Activated T-cell treated with anti-CD3 and anti-CD28 coated beads for 4 hours (primary cell): ENCODE measurements around the gene HPSE2.
"Not testable (repeated sequence)": the region's sequence is repeated elsewhere in the genome, so short reads cannot be mapped to it uniquely, and the experiment has no call there.

Source experiments
- DNase-seq: peaks from one replicate; pipeline ENCODE4 v3.0.0-alpha.2; 2020

HPSE2 gene

DNA sequence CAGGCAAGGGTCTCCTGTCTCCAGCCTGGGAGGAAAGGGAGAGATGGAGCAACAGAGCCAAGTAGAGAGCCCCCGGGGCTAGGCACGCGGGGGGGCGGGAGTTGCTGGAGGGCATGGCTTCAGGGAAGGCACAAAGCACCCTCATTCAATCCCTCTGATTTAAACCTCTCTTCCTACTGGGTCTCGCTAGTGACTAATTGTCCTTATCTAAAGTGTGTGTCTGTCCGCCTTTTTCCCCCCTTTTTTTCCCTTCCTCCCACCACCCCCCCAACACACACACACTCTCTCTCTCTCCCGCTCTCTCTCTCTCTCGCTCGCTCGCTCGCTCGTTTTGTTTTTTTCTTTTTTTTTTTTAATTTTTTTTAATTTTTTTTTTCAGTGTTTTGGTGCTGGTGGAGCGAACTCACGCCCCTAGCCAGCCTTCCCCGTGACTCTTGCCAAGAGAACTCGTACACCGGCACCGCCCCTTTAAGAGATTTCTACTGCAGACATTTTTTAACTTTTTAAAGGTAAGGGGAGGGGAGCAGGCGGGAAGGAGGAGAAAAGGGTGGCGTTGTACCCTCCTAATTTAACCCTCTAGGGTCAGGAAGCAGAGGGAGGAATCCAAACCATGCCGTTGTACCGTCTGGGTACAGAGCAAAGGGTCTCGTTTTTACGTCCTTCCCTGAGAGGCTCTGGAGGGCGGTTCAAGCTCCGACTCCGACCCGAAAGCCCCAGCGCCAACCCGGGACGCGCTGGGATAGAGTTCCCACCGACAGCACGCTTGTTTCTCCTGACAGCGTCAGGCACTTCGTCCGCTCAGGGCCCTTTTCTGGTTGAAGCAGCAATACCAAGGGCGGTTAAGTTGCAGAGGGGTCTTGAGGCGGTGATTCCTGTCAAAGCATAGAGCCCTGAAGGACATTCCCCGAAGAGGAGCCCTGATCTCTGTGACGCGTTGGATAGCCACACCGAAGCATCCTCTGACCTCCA, at the start of gene HPSE2:
TSS of gene HPSE2 (minus strand) at position 195 of the 969 bp plus-strand sequence.
- DNase-seq: no peak

DNA sequence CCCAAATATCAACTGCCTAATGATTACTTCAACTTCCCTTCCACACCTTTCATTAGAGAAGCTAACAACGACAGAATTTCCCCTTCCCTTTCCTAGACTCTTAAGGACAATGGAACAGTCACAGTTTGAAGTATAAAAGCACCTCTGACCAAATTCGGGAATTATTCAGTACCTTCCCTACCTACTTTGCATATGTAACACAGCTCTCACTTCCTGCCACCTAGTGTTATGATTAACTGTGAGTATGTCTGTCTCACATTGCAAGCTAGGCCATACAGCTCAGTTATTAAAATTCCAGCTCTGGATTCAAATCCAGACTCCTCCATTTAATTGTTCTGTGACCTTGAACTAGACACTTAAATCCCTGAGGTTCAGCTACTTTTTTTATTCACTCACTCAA, 44.8 kb upstream of the HPSE2 start:
- no peak for DNase-seq

DNA sequence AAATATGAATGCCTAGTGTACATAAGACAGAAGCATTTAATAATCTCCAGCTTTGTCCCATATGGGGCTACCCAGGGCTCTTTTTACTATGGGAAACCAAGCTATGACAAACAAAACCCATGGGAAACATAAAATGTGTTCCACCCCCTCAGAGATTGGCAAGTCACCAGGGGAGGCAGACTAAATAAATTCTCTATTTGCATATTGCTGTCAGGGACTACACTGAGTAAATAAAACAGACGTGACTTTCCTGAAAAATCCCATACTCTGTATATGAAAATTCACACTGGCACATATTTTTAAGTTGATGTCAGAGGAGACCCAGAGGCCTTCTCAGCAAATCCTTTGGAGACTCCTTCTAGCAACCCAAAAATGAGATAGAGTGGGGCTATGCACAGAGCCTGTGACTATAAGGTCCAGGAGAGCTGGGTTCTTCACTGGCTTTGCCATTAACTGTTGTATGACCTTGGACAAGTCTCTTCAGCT, 44.0 kb upstream of the HPSE2 start:
- DNase-seq: no peak

DNA sequence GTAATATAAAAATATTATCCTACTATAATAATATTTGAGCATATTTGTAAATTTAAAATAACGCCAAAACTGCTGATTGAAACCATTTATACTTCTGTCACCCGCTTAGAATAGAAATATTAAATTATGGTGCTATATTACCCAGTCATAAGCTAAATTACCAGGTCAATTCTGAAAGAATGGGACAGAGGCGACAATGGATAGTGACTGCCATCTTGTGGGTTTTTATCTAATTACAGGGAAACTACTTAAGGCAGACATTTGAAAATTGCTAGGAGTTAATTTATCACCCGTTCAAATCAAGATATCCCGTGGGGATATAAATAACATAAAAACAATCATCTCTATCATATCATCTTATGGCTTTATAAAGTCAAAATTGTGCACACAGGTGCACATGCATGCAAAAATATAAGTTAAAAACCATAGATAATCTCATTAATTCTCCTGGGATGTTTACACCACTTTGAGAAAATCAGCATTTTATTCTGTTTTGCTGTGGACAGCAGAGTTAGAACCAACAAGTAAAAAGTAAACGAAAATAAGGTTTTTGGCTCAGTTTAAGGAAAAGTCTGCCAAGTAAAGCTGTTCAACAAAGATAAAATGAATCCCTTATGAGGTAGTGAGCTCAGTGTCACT, 41.3 kb upstream of the HPSE2 start:
- DNase-seq: no peak

DNA sequence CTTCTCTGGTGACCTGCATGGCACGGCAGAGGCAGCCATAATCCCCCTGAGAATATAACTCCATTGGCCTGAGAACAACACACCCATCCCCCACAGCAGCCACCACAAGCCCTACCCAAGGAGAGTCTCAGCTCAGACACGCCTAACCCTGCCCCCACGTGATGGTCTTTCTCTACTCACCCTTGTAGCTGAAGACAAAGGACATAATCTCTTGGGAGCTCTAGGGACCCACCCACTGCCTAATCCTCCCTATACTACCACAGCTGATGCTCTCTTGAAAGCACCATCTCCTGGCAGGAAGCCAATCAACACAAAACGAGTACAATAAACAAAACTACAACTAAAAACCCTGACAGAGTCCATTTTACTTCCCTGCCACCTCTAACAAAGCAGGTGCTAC, 30.7 kb upstream of the HPSE2 start:
- no peak for DNase-seq

DNA sequence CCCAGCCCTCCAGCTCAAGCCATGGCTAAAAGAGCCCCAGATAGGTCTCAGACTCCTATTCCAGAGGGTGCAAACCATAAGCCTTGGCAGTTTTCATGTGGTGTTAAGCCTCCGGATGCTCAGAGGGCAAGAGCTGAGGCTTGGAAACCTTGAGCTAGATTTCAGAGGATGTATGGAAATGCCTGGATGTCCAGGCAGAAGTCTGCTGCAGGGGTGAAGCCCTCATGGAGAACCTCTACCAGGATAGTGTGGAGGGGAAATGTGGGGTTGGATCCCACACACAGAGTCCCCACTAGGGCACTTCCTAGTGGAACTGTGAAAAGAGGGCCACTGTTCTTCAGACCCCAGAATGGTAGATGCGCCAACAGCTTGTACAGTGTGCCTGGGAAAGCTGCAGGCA, 13.2 kb upstream of the HPSE2 start:
- DNase-seq: no peak

DNA sequence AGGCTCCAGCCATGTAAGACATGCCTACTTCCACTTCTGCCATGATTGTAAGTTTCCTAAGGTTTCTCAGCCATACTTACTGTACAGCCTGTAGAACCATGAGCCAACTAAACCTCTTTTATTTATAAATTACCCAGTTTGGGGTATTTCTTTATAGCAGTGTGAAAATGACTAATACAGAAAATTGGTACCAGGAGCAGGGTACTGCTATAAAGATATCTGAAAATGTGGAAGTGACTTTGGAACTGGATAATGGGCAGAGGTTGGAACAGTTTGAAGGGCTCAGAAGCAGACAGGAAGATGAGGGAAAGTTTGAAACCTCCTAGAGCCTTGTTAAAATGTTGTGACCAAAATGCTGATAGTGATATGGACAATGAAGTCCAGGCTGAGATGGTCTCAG, 12.2 kb upstream of the HPSE2 start:
- not testable (repeated sequence) for DNase-seq

DNA sequence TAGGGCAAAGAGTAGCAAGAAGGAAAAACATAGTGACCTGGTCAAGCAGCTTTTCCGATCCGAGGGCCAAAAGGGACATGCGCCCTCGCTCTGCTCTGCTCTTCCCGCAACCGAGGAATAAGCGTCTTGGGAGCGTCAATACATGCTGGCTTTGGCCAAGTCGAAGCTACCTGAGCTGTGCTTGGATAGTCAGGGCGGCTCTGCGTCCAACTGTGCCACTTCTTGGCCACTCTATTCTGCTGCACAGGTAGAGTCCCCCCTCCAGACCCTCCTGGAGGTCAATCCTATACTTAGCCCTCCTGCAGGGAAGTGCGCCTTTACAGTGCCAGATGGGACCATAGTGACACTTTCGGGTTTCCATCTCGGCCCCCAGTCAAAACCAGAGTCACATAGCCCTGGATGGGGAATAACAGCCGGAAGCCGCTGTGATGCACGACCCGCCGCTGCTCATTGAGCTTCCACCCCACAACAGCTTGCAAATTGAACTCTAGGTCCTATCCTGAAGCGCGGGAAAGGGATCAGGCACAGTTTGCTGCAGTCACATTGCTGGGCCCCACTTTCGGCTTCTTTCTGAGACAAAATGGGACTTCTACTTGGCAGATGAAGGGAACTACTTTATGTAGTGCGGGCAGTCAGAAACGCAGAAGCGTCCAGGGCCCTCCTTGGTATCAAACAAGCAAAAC, 1.1 kb upstream of the HPSE2 start:
- DNase-seq: no peak

DNA sequence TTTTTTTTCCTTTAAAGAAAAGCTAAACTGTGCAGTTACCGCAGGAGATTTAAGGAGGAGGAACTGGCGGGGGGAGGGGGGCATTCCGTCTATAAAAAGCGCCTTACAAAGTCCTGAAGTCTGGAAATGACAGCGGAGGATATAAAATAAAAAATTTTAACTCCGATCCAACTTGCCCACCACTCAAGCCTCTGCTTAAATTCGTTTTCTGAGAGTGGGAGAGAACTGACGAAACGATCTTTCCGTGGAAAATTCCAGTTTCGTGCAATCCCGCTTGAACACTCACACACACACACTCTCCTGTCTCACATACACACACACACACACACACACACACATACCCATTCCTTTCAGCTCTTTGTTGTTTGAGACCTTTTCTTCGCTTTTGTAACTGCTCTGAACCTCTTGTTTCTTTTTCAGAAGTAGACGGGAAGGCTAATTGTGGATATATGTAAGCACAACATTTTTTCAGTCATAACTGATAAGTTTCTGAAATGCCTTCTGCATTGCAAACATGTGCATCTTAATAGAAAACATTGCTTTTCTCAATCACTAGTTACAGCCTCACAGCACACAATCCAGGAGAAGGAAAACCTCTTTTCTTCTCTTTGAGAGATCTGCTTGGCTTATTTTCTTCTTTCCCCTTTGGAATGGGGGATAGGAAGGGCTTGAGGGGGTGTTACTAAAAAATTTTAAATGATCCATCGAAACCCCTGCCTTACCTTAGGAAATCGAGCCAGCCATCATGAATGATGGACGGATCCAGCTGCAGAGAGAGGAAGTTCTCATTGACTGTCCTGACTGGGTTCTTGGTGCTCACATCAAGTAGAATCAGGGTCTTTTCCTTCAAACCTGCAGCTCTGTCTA, 628 bp downstream of the HPSE2 start:
- no peak for DNase-seq

DNA sequence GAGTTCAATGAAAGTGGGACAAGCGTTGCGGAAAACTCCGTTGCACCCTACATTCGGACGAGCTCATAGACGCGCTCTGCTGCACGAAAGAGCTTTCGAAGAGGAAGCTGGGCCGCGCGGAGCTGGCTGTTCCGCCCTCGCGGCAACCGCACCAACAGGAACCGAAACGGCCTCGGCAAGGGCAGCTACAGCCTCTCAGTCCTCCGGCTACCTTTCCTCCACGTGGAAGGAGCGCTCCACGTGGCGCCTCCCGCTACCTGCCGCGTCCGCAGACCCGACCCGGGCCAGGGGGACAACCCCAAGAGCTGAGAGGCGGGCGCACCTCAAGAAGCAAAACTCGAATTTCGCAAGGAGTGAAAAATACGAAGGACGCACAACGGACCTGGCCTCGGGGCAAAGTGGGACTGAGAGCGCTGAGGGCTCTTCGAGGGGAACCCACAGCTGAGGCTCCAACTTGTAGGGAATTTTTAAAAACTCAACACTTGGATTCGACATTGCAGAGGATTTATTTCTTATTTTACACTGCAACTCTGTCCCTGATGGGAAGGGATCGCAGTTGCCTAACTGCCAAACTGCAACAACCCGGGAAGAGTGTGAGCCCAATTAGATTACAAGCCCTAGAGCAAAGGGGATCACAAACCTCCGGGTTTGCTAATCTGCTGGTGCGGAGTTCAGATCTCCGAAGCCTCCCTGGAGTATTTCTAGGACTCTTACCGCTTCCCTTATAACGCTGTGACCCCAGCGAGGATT, 1.4 kb downstream of the HPSE2 start:
- DNase-seq: no peak

DNA sequence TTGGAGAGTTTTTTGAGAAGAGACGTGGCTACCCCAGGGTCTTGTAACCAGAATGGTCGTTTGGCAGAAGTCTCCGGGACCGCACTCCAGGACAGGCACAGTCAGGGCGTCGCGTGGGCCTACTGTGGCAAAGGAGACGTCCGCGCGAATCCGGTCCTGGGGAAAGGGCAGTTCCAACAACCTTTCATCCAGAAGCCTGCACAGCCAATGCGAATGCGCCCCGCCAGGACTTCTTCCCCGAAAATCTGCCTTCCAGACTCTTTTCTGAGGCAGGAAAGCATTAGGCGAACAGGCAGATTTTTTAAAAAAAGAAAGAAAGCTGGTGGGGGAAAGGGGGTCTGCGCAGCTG, 2.0 kb downstream of the HPSE2 start:
- no peak for DNase-seq

DNA sequence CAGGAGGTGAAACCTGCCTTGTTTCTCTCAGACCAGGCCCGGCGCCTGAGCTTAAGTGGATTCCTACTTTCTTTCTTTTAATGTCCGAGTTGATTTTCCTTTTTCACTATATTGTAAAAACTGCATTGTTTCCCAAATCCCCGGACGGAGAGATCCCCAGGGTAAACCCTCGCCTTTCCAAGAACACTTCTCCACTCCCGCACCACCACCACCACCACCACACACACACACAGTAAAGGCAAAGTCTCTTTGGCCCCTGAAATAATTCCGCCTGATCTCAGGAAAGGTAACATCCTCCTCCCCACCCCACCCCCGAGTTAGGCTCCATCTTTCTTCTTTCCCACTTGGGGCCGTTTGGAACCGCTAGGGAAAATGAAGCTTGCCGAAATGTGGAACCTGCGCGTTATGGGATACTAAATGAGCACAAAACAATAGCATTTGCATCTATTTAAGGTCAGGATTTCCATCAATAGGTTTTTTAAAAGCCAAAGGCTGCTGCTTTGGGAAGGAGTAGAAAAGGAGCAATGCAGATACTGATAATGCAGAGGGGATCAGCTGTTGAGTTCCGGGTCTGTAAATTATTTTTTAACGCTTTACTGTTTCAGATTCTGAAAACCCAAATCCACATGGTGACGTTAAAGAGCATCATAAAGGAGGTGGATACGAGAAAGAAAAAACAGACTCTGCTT, 2.5 kb downstream of the HPSE2 start:
- DNase-seq: no peak

DNA sequence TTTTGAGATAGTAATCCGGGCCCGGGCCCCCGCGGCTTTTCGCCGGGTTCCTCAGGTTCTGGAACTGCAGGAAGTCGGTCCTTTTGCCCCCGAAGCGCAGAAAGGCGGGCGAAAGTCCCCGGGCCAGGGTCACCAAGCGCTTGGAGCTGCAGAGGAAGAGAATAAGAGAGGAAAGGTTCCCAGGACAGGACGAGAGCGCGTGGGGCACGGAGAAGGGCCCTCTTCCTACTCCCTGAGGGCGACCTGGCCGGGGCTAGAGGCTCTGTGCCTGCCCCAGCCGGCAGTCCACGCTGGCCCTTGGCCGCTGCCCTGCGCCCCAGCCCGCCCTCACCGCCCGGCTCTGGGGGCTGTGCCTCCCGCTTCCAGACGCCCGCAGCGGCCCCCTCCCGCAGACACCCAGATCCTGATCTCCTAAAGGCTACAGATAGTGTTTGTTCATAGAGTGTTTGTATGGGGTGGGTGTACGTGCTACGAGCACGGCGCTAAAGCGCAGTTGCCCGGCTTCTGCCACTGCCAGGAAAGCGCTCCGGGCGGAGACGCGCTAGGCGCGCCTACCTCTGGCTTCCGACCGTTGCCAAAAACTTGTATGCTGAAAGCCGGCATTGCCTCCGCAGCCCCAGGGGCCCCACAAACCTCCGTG, 3.2 kb downstream of the HPSE2 start:
- DNase-seq: no peak

DNA sequence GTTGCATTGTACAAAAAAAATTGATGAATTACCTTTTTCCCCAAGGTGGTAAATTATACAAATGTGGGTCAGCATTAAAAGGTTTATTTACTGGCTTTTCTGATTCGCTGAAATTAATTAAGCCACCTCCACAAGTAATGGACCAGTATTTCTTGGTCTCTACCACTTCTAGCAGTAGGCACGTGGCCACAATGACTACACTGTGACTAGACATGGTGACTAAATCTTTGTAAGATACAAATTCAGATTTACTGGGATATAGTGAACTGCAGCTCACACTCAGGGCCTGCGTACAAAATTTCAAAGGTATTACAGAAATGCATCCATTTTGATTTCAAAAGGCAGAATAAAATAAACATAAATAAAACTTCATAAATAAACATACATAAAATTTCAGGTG, 10.9 kb downstream of the HPSE2 start:
- no peak for DNase-seq

DNA sequence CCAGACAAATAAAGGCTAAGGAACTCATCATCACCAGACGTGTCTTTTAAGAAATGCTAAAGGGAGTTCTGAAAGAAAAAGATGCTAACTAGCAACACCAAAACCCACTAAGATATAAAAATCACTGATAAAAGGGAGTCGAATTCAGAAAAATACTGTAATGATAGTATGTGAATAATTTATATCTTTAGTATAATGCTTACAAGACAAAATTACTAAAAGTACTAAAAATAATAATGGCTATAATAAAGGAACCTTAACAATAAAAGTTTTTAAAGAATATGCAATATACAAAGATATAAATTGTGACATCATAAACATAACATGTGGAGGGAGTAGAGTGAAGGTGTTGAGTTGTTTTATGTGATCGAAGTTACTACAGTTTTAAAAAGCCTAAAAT, 28.3 kb downstream of the HPSE2 start:
- DNase-seq: no peak

DNA sequence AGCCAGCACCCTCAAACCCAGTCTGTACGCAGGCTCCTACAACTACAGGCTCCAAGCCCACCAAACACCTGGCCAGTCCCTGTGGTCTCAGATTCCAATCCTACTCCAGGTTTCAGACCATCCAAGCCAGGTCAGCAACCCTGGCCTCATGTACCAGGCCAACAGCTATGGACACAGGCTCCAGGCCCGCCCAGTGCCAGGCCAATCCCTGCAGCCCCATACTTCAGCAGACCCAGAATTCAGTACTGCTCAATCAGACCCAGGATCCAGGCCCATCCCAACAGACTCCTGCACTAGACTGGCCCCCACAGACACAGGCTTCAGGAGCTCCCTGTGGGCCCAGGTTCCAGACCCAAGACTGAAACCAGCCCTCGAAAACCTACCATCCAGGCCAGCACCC, 32.3 kb downstream of the HPSE2 start:
- DNase-seq: no peak

DNA sequence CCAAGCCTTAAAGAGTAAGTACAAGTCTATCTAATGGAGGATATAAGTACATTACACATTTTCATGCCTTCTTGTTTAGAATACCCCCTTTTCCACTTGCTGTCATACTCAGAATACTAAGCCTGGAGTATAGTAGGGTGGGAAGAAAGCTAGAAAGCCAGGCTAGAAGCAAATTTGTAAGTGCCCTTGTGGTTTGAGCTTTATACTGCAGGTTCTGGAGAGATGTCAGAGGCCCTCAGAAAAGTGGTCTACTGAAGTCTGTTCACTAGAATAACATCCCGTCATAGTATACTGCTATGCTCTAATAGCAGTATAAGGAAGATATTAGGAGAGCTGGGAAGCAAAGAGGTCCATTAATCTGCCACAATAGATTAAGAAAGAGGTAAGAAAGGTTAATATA, 62.7 kb downstream of the HPSE2 start:
- DNase-seq: no peak

DNA sequence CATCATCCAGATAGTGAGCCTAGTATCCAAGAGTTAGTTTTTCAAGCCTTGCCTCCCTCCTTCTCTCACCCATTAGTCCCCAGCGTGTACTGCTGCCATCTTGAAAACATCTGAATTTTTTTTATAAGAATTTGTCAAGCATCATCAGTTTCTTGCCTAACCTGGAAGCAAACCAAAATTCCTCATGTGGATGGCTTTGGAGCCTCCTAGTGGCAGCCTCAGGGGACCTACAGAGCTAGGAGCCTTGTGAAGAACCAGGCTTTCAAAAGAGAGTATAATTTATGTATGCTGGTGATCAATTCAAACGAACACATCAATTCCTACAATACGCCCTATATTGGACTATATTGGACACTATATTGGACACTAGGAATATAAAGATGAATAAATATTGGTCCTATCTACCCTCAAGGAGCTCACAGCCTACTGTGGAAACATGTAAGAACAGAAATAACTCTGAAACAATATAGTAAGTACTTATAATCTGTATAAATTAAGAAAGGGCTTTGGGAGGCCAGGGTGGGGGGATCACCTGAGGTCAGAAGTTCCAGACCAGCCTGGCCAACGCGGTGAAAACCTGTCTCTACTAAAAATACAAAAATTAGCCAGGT, 63.4 kb downstream of the HPSE2 start:
- DNase-seq: no peak

DNA sequence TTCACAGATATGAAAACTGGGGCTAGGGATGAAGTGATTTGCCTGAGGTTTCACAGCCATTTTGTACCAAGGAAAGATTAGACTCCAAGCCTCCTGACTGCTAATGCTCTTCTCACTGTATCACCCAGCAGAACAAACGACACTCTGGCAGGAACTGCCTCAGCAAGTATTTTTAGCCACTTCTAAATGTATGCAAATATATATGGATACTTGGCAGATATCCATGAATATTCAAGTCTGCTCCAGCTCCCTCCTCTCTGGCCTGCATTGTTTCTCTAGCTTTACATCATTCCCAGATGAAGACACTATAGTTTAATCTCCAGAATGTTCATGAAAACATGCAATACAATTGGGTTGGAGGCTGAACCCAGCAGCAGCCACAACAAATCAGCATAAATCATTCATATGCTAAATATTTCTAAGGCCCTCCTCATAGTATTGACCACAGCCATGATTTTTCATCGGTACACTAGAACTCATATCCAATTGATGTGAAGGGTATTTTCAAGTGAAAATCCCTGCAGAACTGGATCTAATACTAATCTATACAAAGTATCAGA, 65.5 kb downstream of the HPSE2 start:
- DNase-seq: no peak

DNA sequence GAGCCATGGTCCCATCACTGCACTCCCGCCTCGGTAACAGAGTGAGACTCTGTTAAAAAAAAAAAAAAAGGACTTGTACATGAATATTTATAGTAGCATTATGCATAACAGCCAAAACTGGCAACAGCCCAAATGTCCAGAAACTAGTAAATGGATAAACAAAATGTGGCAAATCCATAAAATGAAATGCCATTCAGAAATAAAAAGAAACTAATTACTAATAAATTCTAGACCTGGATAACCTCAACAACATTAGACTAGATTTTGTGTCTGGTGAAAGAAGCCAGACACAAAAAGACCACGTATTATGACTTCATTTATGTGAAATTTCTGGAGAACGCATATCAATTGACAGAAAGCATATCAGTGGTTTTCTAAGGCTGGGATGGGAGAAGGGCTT, 74.5 kb downstream of the HPSE2 start:
- no peak for DNase-seq
